Hepatic stellate cell (primary cell): ENCODE data around the gene STK24.

Source experiments
- DNase-seq: peaks from one replicate; pipeline ENCODE4 v3.0.0; 2011; ENCODE audit warnings: low spot score

The STK24 gene

DNA sequence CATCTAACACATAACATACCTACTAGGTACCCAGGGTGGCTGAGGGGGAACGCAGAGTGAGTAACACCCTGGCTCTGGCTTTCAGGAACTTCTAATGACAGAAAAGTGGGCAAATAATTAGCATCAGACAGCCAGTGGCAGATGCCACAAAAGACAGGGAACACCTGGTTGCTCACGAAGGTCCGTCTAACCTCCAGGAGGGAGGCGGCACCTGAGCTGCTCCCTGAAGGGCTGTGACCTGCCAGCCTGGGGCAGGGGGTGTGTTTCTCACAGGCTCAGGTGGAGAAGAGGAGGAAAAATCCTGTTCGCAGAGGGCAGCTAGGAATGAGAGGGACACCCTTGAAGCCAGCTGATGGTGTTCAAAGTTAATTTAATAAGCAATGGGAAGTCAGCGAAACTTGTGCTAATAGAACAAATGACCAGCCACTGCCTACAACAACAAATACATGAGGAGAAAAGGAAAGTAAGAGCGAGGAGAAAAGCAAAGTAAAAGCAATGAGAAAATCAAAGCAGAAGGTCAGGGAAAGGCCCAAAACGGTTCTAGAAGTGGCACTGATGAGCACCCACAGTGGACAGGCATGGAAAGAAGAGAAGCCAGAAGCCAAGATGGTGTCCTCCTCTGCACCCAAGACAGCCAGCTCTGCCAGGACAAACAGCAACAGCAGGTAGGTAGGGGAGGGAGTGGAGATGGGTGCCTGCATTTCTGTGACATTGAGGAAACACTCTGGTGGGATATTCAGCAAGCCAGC is 87.3 kb downstream of the STK24 start:
- DNase-seq = no peak

- no peak for DNase-seq
These were observed 88.2 kb downstream of the STK24 start for GRCh38 chr13:98488736-98489135.

- DNase-seq = no peak
These were observed 89.4 kb downstream of the STK24 start for GRCh38 chr13:98487522-98487921.

- no peak for DNase-seq
These were observed 89.9 kb downstream of the STK24 start for GRCh38 chr13:98487016-98487415.

DNA sequence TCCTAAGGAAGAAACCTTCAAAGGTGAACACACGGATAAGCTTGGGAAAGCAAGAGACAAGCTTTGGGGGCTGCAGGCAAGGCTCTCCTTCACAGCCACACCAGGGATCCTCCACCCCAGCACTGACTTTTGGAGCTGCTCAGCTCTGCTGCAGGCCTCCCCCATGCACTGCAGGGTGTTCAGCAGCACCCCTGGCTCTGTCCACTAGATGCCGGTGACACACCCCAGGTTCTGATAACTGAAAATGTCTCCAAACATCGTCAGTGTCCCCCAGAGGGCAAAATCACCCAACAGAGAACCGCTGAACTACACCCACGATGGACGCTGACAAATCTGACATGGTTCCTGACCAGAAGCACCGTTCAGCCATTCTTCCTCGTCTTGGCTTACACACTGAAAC is 90.5 kb downstream of the STK24 start:
- DNase-seq = no peak

GRCh38 chr13:98485561-98485960 is 91.3 kb downstream of the STK24 start:
- DNase-seq = no peak

DNA sequence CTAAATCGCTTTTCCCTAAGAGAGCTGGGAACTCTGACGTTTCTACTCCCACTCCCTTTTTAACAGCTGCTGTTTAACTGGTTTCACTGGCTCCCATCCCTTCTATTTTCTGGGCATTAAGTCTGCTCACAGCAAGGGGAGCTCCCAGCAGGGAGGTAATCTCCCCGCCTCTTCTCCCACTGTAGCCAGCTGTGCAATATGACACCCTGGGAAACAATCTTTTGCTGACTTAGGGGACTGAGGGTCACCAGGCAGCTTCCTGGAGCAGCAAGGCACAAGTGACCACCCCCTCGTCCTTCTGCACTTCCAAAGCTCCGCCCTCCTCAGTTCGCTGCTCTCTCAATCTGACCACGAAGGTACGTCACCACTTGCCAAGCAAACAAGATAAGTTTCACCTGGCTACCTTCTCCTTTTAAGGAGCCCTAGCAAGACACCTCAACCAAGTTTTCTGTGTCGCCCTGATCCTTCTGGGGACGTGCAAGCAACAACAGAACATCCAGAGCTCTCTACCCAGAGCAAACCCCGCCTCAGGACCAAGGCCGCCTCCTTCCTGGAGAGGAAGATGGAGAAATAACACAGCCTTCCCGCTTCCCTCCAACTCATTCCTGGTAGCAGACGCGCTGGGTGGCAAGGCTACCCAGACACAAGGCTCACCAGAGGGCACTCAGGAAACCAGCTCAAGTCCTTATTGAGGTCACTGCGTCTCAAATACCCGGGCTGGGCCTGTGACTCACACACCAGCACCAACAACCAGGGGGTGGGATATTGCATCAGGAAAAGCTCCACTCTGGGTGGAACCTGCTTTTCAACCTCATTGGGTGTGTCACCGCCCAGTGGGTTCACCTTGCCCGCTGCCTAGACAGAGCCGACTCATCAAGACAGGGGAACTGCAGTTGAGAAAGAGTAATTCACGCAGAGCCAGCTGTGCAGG is 92.4 kb downstream of the STK24 start:
- DNase-seq = peak; percentile 90

GRCh38 chr13:98483601-98484288 is 93.2 kb downstream of the STK24 start:
- no peak for DNase-seq

- peak; percentile 78 for DNase-seq
These were observed 94.1 kb downstream of the STK24 start for GRCh38 chr13:98482476-98483444.

DNA sequence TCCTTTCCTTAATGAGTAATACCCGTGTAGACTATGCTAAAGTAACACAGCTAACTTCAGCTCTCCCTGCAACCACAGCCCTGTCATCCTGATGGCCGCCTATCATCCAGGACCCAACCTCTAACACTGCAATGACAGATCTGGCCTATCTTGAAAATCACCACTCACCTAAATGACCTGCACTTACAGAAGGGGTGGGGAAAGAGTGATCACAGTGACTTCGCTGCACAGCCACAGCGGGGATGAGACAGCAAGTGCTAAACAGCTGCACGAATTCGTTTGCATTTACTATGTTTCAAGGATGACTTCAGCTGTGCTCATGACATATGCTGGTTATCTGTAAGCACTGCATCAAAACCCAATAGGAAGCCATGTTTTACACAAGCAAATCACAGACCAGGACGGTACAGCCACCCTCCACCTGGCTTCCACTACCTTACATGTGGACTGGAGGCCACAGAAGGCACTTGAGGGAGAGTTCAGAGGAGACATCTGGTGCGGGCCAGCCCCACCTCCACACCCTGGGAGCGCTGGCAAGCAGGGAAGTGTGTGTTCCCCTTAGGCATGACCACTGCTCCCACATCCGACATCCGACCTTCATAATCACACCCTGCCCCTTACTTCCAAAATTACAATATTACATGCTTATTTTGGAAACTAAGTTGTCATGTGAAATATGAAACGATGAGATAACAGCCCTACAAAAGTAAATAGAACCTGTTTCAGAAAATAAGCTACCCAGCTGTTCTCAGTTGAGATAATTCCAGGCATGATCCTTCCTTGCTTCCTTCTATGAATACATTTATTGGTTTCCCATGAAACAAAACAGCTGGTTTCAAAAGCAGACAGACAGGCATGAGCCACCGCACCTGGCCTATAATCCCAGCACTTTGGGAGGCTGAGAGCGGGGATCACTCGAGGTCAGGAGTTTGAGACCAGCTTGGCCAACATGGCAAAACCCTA is 95.7 kb downstream of the STK24 start:
- no peak for DNase-seq

- DNase-seq = no peak
These were observed 97.4 kb downstream of the STK24 start for GRCh38 chr13:98479496-98480003.

- no peak for DNase-seq
These were observed 98.4 kb downstream of the STK24 start for GRCh38 chr13:98478189-98479129.

- peak; percentile 95 for DNase-seq
These were observed 100.4 kb downstream of the STK24 start for GRCh38 chr13:98476538-98476966.

DNA sequence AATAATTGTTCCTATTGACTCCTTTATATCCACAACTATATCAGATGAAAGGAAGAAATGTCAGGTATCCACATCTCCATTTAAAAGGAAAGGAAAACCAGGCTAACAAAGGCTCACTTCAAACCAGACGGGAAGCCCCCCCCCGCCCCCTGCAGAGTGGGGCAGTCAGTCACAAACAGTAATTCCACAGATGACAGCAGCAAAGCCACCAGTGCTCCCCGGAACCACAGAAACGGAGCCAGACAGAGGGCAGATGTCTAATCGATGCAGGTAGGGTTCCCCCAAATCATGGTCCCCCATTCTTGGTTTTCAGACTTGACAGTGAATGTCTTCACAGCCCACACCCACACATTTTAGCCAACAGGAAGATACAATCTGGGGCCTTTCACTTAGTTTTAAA is 100.8 kb downstream of the STK24 start:
- DNase-seq = no peak

DNA sequence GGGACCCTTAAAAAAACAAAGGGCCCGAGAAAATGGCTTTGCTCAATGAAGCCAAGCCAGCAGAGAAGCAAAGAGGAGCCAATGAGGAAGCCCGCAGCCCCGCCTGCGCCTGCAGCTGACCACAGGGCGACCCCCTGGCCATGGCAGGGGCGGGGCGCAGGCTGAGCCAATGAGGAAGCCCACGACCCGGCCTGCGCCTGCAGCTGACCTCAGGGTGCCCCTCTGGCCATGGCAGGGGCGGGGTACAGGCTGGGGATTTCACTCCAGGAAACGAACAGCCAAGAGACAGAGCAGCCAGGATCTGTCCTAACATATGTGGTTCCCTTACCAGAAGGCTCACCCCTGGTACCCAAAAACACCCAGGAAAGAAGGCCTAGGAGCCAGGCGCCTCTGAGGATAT is 101.4 kb downstream of the STK24 start:
- DNase-seq = no peak

DNA sequence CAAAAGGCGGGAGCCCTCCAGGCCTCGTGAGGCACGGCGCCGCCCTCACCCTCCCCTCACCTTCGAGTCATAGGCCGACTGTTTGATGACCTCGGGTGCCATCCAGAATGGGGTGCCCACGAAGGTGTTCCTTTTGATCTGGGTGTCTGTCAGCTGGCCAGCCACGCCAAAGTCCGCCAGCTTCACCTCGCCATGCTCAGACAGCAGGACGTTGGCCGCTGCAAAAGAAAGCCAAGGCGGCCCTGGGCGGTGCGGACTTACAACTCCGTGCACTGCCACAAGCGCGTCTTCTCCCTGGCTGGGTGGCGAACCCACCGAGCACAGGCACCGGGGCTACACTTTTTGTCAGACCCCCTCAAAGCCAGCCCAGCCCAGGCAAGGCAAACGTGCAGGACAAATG is 102.1 kb downstream of the STK24 start:
- no peak for DNase-seq

DNA sequence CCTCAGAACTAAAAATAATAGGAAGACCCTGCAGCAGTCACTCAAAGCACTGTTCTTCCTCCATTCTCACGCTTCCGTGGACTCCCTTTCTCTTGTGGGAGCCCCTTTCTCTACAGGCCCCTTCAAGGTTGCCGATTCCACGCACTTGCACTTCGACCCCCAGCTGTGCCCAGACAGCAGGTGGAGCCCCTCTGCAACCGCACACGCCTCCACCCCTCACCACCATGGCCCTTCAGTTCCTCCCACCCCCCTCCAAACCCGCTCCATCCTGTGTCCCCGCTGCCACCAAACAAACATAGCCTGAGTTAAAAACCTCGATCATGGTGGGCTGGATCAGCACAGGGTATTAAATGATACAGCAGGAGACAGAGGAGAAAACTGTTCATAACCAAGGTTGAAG is 102.6 kb downstream of the STK24 start:
- DNase-seq = no peak

DNA sequence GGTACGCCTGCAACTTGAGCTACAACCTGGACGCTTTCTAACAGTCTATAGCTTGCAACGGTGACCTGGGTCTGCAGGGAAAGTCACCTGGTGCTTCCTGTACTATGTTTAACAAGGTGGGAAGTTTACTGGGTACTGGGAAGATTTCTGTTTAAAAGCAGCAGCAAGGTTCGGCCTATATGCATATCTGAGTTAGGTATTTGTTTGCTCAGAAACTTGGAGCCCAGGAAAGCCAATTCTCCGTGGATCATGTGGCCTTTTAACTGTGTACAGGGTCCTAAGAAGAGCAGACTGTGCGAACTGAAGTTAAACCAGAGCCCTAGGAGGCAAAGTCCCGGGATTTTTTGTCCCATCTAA is 103.1 kb downstream of the STK24 start:
- DNase-seq = no peak
